Measurements from ENCODE around the gene CEP126. TPM values are rescaled to one million over a fixed set of nuclear protein-coding genes. Genes with fewer than 3 reads are reported as not detected.

The CEP126 gene
- total and polyA plus RNA-seq, 4 donors = 1.7 to 12.5 (median 7.5) TPM

DNA sequence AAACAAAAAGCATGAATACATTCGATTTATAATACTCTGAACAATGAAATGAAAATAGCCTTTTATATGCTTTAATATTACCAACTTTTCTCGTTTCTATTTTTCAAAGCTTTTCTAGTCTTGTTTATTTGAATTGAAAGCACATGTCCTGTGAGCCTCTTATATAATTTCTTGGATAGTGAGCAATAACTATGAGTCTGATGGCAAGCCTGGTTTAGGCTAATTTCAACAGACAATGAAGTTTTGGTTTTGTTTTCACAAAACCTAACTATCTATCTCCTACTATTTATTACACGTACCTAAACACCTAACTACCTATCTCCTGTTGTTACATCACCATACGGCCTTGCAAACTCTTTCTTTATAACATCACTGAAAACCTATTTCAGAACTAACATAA lies 29.2 kb upstream of the CEP126 start:
- Histone ChIP-seq H3K4me3 (no peak overlapping the region), H3K9me3 (ENCODE audit: control insufficient read depth in 4 of 4, insufficient read depth in 3 of 4, low read length in 3 of 4) (no peaks in the 10 kb centered on the region), H3K9ac (ENCODE audit: insufficient read depth in 1 of 2, low read length in 2 of 2) (no peak overlapping the region), H3K27ac (ENCODE audit: low read depth in 1 of 2, low read length in 1 of 2) (no peak overlapping the region), H3K36me3 (ENCODE audit: control insufficient read depth in 4 of 4, insufficient read depth in 4 of 4, low read length in 4 of 4) (no peaks in the 10 kb centered on the region), H3K27me3 (ENCODE audit: control insufficient read depth in 3 of 3, insufficient read depth in 3 of 3, low read length in 2 of 3) (no peaks in the 10 kb centered on the region), H3K4me1 (ENCODE audit: control insufficient read depth in 5 of 5, insufficient read depth in 5 of 5, low read length in 5 of 5) (no peaks in the 10 kb centered on the region)
- DNase-seq (no peak), ATAC-seq (ENCODE audit: insufficient read depth, low FRiP score) (no peak)
- 81 to 91% methylated on average over 4 of the region's 4 CpGs for WGBS, 2 donors
- TF ChIP-seq, protein P1, sequence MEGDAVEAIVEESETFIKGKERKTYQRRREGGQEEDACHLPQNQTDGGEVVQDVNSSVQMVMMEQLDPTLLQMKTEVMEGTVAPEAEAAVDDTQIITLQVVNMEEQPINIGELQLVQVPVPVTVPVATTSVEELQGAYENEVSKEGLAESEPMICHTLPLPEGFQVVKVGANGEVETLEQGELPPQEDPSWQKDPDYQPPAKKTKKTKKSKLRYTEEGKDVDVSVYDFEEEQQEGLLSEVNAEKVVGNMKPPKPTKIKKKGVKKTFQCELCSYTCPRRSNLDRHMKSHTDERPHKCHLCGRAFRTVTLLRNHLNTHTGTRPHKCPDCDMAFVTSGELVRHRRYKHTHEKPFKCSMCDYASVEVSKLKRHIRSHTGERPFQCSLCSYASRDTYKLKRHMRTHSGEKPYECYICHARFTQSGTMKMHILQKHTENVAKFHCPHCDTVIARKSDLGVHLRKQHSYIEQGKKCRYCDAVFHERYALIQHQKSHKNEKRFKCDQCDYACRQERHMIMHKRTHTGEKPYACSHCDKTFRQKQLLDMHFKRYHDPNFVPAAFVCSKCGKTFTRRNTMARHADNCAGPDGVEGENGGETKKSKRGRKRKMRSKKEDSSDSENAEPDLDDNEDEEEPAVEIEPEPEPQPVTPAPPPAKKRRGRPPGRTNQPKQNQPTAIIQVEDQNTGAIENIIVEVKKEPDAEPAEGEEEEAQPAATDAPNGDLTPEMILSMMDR (IDR thresholded peaks at IDR 0.05; ENCODE audit: control extremely low read depth, extremely low read depth) = no peak

DNA sequence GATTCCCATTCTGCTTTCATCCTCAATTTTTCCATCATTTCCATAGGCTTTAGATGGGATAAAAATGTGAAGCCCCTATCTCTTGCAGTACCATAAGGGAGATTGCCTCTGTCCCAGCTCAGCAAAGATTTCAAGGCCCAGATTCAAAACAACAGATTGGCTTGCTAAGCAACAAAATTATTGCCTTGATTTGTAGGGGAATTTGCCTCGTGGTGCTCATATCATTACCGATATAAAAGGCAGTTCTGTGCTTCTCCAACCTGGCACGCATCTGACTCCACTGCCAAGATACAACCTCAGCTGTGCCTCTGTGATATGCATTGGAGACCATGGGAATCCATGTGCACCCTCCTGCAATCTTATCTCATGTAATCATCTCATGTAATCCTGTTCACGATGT lies 25.0 kb upstream of the CEP126 start:
- no peaks in the 10 kb centered on the region for H3K27me3 ChIP-seq (ENCODE audit: control insufficient read depth in 3 of 3, insufficient read depth in 3 of 3, low read length in 2 of 3)
- H3K4me1 ChIP-seq (ENCODE audit: control insufficient read depth in 5 of 5, insufficient read depth in 5 of 5, low read length in 5 of 5) = no peaks in the 10 kb centered on the region
- H3K36me3 ChIP-seq (ENCODE audit: control insufficient read depth in 4 of 4, insufficient read depth in 4 of 4, low read length in 4 of 4) = no peaks in the 10 kb centered on the region
- ATAC-seq (ENCODE audit: insufficient read depth, low FRiP score) (no peak), DNase-seq (no peak)
- H3K9me3 ChIP-seq (ENCODE audit: control insufficient read depth in 4 of 4, insufficient read depth in 3 of 4, low read length in 3 of 4) = no peaks in the 10 kb centered on the region
- no peak overlapping the region for H3K4me3 ChIP-seq
- WGBS, 2 donors = 87 to 93% methylated on average over 4 of the region's 4 CpGs
- no peak overlapping the region for H3K9ac ChIP-seq (ENCODE audit: insufficient read depth in 1 of 2, low read length in 2 of 2)
- TF ChIP-seq, protein P1 (IDR thresholded peaks at IDR 0.05; ENCODE audit: control extremely low read depth, extremely low read depth) = no peak
- H3K27ac ChIP-seq (ENCODE audit: low read depth in 1 of 2, low read length in 1 of 2) = no peak overlapping the region

DNA sequence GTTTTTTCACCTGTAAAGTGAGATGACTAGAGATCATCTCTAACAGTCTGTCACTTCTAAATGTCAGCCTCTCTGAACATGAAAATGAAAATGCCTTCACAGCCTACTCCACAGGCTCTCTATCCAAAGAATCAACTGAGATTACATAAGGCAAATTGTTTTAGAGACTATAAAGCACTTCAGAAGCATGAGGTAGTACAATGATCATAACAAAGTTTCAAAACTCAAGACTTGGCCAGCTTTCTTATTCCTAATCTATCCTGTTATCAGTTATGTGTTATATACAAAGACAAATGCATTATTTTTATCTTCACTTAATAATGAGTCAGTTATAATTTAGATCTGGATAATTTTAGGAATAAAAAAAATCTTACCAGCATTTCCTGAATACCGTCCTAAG lies 20.3 kb upstream of the CEP126 start:
- H3K9me3 ChIP-seq (ENCODE audit: control insufficient read depth in 4 of 4, insufficient read depth in 3 of 4, low read length in 3 of 4) = no peaks in the 10 kb centered on the region
- TF ChIP-seq, protein P1 (IDR thresholded peaks at IDR 0.05; ENCODE audit: control extremely low read depth, extremely low read depth) = no peak
- H3K27me3 ChIP-seq (ENCODE audit: control insufficient read depth in 3 of 3, insufficient read depth in 3 of 3, low read length in 2 of 3) = no peaks in the 10 kb centered on the region
- H3K36me3 ChIP-seq (ENCODE audit: control insufficient read depth in 4 of 4, insufficient read depth in 4 of 4, low read length in 4 of 4) = no peaks in the 10 kb centered on the region
- ATAC-seq (ENCODE audit: insufficient read depth, low FRiP score) = no peak
- DNase-seq = peak in 1 of 3 donors; percentile 11
- no peak overlapping the region for H3K4me3 ChIP-seq
- H3K9ac ChIP-seq (ENCODE audit: insufficient read depth in 1 of 2, low read length in 2 of 2) = no peak overlapping the region
- no peaks in the 10 kb centered on the region for H3K4me1 ChIP-seq (ENCODE audit: control insufficient read depth in 5 of 5, insufficient read depth in 5 of 5, low read length in 5 of 5)
- 42 to 65% methylated on average over 1 of the region's 1 CpG for WGBS, 2 donors
- H3K27ac ChIP-seq (ENCODE audit: low read depth in 1 of 2, low read length in 1 of 2) = no peak overlapping the region

DNA sequence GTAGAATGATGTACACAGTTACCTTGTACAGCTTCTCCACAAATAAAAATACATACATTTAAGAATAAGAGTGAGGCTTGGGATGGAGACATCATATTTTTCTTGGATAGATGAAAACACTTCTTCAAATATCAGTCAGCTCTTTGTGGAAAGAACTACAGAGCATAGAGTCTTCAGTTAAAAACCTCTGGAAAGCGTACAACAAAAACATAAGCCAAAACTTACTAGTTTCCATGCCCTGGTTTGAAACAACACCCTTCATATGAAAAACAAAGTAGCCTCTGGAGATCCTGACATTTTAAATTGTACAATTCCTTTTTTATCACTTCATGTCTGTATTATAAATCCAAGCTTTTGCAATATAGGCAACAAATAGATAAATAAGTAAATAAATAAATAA lies 7.0 kb upstream of the CEP126 start:
- H3K9me3 ChIP-seq (ENCODE audit: control insufficient read depth in 4 of 4, insufficient read depth in 3 of 4, low read length in 3 of 4) = no peaks in the 10 kb centered on the region
- ATAC-seq (ENCODE audit: insufficient read depth, low FRiP score) = no peak
- no peak overlapping the region for H3K4me3 ChIP-seq
- no peak overlapping the region for H3K9ac ChIP-seq (ENCODE audit: insufficient read depth in 1 of 2, low read length in 2 of 2)
- no peak overlapping the region for H3K27ac ChIP-seq (ENCODE audit: low read depth in 1 of 2, low read length in 1 of 2)
- TF ChIP-seq, protein P1 (IDR thresholded peaks at IDR 0.05; ENCODE audit: control extremely low read depth, extremely low read depth) = no peak
- WGBS, 2 donors = 83 to 96% methylated on average over 1 of the region's 1 CpG
- no peaks in the 10 kb centered on the region for H3K36me3 ChIP-seq (ENCODE audit: control insufficient read depth in 4 of 4, insufficient read depth in 4 of 4, low read length in 4 of 4)
- H3K27me3 ChIP-seq (ENCODE audit: control insufficient read depth in 3 of 3, insufficient read depth in 3 of 3, low read length in 2 of 3) = no peaks in the 10 kb centered on the region
- peaks cover 0 to 3% (median 0%) of the 10 kb centered on the region in 5 donors for H3K4me1 ChIP-seq (ENCODE audit: control insufficient read depth in 5 of 5, insufficient read depth in 5 of 5, low read length in 5 of 5)
- DNase-seq = no peak

Measured in lung (tissue), 12 donors.